ENCODE measurements around the gene ALDH1A2. TPM values are rescaled to one million over a fixed set of nuclear protein-coding genes. Genes with fewer than 3 reads are reported as not detected.
"Not testable (repeated sequence)": the region's sequence is repeated elsewhere in the genome, so short reads cannot be mapped to it uniquely, and the experiment has no call there.

Gene ALDH1A2
- total RNA-seq, 1 donor from 2014 or later = not detected

GRCh38 chr15:58028392-58028791 is 37.1 kb downstream of the ALDH1A2 start:
- H3K4me3 Mint-ChIP-seq; H3K27me3 Mint-ChIP-seq (ENCODE audit: insufficient read depth); H3K36me3 Mint-ChIP-seq (ENCODE audit: low read depth); intact Hi-C loops (cut with micrococcal nuclease); DNase-seq (ENCODE audit: low spot score); H3K27ac Mint-ChIP-seq; H3K4me1 Mint-ChIP-seq (ENCODE audit: low read depth): not testable (repeated sequence)
- peaks cover 35% of the 10 kb centered on the region for H3K9me3 Mint-ChIP-seq

- Mint-ChIP-seq H3K4me1 (ENCODE audit: low read depth) (no peaks in the 10 kb centered on the region), H3K9me3 (peaks cover 35% of the 10 kb centered on the region), H3K4me3 (no peak overlapping the region), H3K27ac (no peak overlapping the region), H3K36me3 (ENCODE audit: low read depth) (no peaks in the 10 kb centered on the region), H3K27me3 (ENCODE audit: insufficient read depth) (peaks cover 6% of the 10 kb centered on the region)
- DNase-seq (ENCODE audit: low spot score) = no peak
- intact Hi-C loops (cut with micrococcal nuclease) = no loop called here
These were observed 39.0 kb downstream of the ALDH1A2 start for GRCh38 chr15:58026552-58026951.

GRCh38 chr15:58026051-58026450 is 39.5 kb downstream of the ALDH1A2 start:
- Mint-ChIP-seq H3K4me1 (ENCODE audit: low read depth) (no peaks in the 10 kb centered on the region), H3K27ac (no peak overlapping the region), H3K27me3 (ENCODE audit: insufficient read depth) (peaks cover 6% of the 10 kb centered on the region), H3K9me3 (peaks cover 35% of the 10 kb centered on the region), H3K36me3 (ENCODE audit: low read depth) (no peaks in the 10 kb centered on the region), H3K4me3 (no peak overlapping the region)
- intact Hi-C loops (cut with micrococcal nuclease) = no loop called here
- no peak for DNase-seq (ENCODE audit: low spot score)

DNA sequence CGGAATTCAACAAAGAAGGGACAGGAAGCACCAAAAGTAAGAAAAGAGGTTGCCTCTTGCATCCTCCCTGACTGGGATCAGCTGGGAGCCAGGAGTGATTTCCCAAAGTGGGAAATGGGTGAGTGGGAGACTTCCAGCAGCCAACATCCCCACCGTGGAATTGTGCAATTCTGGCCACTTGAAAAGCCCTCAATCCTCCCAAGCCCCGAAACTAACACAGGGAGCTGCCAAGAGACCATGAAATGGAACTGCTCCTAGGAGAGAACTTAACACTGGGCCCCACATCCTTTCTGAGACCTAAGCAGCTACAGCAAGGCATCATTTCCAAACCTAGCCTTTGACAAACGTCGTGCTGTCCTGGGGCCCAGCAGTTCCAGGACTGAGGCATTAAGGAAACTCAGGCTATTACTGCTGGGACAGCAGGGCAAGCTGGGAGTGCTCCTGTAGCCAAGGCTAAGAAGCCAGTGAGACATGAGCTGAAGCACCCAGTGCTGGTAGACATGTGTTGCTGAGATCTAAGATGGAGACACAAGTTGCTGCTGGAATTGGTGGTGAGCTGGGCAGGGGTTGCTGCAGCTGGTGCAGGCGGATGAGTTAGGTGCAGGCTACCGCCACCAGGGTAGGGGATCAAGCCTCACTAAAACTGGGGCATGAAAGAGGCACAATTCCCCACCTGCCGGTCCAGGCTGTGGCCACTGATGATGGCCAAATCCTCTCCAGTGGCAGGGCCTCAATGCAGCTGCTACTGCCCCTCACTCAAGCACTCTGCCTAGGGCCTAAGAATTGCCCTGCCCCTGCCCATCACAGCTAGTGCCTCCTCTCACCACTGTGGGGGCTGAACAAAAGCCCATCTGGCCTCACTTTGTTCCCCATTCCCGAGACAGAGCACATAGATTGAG is 43.9 kb downstream of the ALDH1A2 start:
- Mint-ChIP-seq H3K27ac (no peak overlapping the region), H3K4me1 (ENCODE audit: low read depth) (no peaks in the 10 kb centered on the region), H3K4me3 (no peak overlapping the region), H3K27me3 (ENCODE audit: insufficient read depth) (no peaks in the 10 kb centered on the region), H3K36me3 (ENCODE audit: low read depth) (no peaks in the 10 kb centered on the region), H3K9me3 (peaks cover 17% of the 10 kb centered on the region)
- DNase-seq (ENCODE audit: low spot score) = no peak
- intact Hi-C loops (cut with micrococcal nuclease) = no loop called here

GRCh38 chr15:58019503-58020376 is 45.8 kb downstream of the ALDH1A2 start:
- DNase-seq (ENCODE audit: low spot score) = no peak
- peaks cover 2% of the 10 kb centered on the region for H3K27me3 Mint-ChIP-seq (ENCODE audit: insufficient read depth)
- intact Hi-C loops (cut with micrococcal nuclease) = no loop called here
- H3K4me3 Mint-ChIP-seq = no peak overlapping the region
- no peak overlapping the region for H3K27ac Mint-ChIP-seq
- no peaks in the 10 kb centered on the region for H3K4me1 Mint-ChIP-seq (ENCODE audit: low read depth)
- H3K36me3 Mint-ChIP-seq (ENCODE audit: low read depth) = no peaks in the 10 kb centered on the region
- H3K9me3 Mint-ChIP-seq = no peaks in the 10 kb centered on the region

DNA sequence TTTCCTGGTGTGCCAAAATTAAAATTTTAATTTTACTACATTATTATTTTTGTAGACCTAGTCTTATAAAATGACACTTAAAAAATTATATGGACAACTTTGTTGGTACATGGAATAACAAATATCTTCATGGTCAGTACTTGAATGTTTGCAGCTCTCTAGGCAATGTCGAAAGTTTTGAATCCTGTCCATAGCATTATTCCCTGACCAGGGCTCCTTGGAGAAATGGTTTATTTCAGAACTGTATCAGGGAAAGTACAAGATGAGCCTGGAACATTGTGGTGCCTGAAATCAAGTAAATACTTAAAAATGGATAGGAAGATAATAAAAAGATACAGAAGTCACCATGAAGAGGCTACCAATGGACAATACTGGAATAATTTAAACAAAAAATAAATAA is 47.6 kb downstream of the ALDH1A2 start:
- H3K27me3 Mint-ChIP-seq (ENCODE audit: insufficient read depth) = peaks cover 16% of the 10 kb centered on the region
- no peak overlapping the region for H3K27ac Mint-ChIP-seq
- no peaks in the 10 kb centered on the region for H3K36me3 Mint-ChIP-seq (ENCODE audit: low read depth)
- H3K9me3 Mint-ChIP-seq = no peaks in the 10 kb centered on the region
- intact Hi-C loops (cut with micrococcal nuclease) = no loop called here
- DNase-seq (ENCODE audit: low spot score) = no peak
- no peaks in the 10 kb centered on the region for H3K4me1 Mint-ChIP-seq (ENCODE audit: low read depth)
- no peak overlapping the region for H3K4me3 Mint-ChIP-seq

DNA sequence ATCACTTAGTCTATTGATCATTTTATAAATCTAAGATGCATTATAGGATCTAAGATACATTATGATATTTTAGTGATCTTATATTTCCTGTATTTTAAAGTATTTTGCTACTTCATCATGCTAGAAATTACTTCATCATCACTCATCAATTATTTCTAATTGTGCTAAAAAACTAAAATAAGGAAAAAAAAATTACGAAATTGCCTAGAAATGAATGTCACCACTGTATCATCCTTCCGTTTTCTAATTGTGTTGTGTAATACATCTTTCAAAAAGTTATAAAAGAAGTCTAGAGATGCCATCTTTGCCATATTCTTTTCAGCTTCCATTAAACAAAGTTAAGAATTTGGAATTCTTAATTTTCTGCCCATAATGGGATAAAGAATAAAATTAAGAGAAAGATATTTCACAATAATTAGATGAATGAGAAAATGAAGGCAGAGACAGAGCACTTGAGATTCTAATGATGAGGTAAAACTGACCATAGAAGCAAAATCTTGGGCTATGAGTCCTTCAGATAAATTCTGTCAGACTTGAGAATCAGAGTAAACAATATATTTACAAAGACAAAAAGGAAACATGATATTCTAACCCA is 48.8 kb downstream of the ALDH1A2 start:
- intact Hi-C loops (cut with micrococcal nuclease) = no loop called here
- Mint-ChIP-seq H3K27ac (no peak overlapping the region), H3K36me3 (ENCODE audit: low read depth) (no peaks in the 10 kb centered on the region), H3K4me1 (ENCODE audit: low read depth) (no peaks in the 10 kb centered on the region), H3K27me3 (ENCODE audit: insufficient read depth) (peaks cover 17% of the 10 kb centered on the region), H3K4me3 (no peak overlapping the region), H3K9me3 (no peaks in the 10 kb centered on the region)
- no peak for DNase-seq (ENCODE audit: low spot score)

- intact Hi-C loops (cut with micrococcal nuclease) = no loop called here
- H3K27me3 Mint-ChIP-seq (ENCODE audit: insufficient read depth) = peaks cover 17% of the 10 kb centered on the region
- DNase-seq (ENCODE audit: low spot score) = no peak
- H3K36me3 Mint-ChIP-seq (ENCODE audit: low read depth) = no peaks in the 10 kb centered on the region
- H3K27ac Mint-ChIP-seq = no peak overlapping the region
- no peaks in the 10 kb centered on the region for H3K9me3 Mint-ChIP-seq
- H3K4me3 Mint-ChIP-seq = no peak overlapping the region
- no peaks in the 10 kb centered on the region for H3K4me1 Mint-ChIP-seq (ENCODE audit: low read depth)
These were observed 49.9 kb downstream of the ALDH1A2 start for GRCh38 chr15:58015565-58015964.

GRCh38 chr15:58014470-58014869 is 51.0 kb downstream of the ALDH1A2 start:
- Mint-ChIP-seq H3K4me3 (no peak overlapping the region), H3K36me3 (ENCODE audit: low read depth) (no peaks in the 10 kb centered on the region), H3K9me3 (no peaks in the 10 kb centered on the region), H3K4me1 (ENCODE audit: low read depth) (no peaks in the 10 kb centered on the region), H3K27me3 (ENCODE audit: insufficient read depth) (peaks cover 23% of the 10 kb centered on the region), H3K27ac (no peak overlapping the region)
- intact Hi-C loops (cut with micrococcal nuclease) = no loop called here
- DNase-seq (ENCODE audit: low spot score) = no peak

- H3K27me3 Mint-ChIP-seq (ENCODE audit: insufficient read depth) = peaks cover 23% of the 10 kb centered on the region
- intact Hi-C loops (cut with micrococcal nuclease) = no loop called here
- H3K36me3 Mint-ChIP-seq (ENCODE audit: low read depth) = no peaks in the 10 kb centered on the region
- no peak overlapping the region for H3K27ac Mint-ChIP-seq
- no peak for DNase-seq (ENCODE audit: low spot score)
- no peak overlapping the region for H3K4me3 Mint-ChIP-seq
- H3K9me3 Mint-ChIP-seq = no peaks in the 10 kb centered on the region
- no peaks in the 10 kb centered on the region for H3K4me1 Mint-ChIP-seq (ENCODE audit: low read depth)
These were observed 51.5 kb downstream of the ALDH1A2 start for GRCh38 chr15:58014040-58014439.

DNA sequence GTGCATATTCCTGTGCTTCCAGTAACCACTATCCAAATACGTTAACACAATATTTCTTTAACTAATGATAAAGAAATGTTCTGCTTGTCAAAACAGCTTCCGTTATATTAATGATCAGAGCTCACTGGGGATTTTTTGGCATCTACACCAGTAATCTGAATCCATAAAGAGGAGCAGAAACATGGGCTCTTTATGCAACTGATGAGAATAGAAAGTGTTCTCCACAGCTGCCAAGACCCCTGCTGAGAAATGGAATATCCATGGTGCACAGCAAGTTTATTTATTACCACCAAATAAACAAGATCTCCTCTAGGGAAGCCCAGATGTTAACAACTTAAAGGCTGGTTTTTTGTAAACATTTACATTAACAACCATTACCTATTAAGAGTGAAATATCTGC is 54.5 kb downstream of the ALDH1A2 start:
- DNase-seq (ENCODE audit: low spot score) = no peak
- Mint-ChIP-seq H3K27ac (no peak overlapping the region), H3K4me1 (ENCODE audit: low read depth) (no peaks in the 10 kb centered on the region), H3K36me3 (ENCODE audit: low read depth) (no peaks in the 10 kb centered on the region), H3K9me3 (no peaks in the 10 kb centered on the region), H3K27me3 (ENCODE audit: insufficient read depth) (peaks cover 23% of the 10 kb centered on the region), H3K4me3 (no peak overlapping the region)
- intact Hi-C loops (cut with micrococcal nuclease) = no loop called here

DNA sequence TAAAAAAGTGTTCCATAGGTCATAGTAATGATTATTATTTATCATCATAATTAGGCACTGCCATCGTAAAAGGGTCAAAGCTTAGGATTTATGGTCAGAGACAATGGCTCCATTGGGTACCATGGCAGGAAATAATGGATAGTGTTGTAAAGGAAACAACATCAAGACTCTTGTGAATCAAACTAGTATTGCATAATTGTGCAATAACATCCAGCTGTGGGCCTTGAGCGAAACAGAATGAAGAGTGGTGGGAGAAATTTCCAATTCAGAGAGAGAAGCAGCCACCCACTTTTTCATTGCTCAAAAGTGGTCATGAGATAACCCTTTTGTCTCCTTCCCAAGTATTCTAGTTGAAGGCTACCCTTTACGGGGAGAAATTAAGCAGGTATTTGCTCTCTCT is 61.7 kb downstream of the ALDH1A2 start:
- H3K36me3 Mint-ChIP-seq (ENCODE audit: low read depth) = no peaks in the 10 kb centered on the region
- intact Hi-C loops (cut with micrococcal nuclease) = no loop called here
- no peak overlapping the region for H3K27ac Mint-ChIP-seq

More for the DNA sequence above, 61.7 kb downstream of the ALDH1A2 start:
- H3K27me3 Mint-ChIP-seq (ENCODE audit: insufficient read depth) = peaks cover 21% of the 10 kb centered on the region
- no peaks in the 10 kb centered on the region for H3K4me1 Mint-ChIP-seq (ENCODE audit: low read depth)
- H3K4me3 Mint-ChIP-seq = no peak overlapping the region
- DNase-seq (ENCODE audit: low spot score) = no peak
- H3K9me3 Mint-ChIP-seq = no peaks in the 10 kb centered on the region
